T-helper 9 cell (primary cell): Measurements from ENCODE around the gene GOLIM4.
"Not testable (repeated sequence)": the region's sequence is repeated elsewhere in the genome, so short reads cannot be mapped to it uniquely, and the experiment has no call there.

Experiments used
- DNase-seq: peaks from one replicate; pipeline ENCODE4 v3.0.0-alpha.2; 2020

GOLIM4 gene

GRCh38 chr3:168047190-168047795 is 48.4 kb downstream of the GOLIM4 start:
- no peak for DNase-seq

GRCh38 chr3:168044049-168044448 is 51.7 kb downstream of the GOLIM4 start:
- no peak for DNase-seq

- no peak for DNase-seq
Measured at GRCh38 chr3:168040607-168041208, 55.0 kb downstream of the GOLIM4 start.

GRCh38 chr3:168037020-168037419 is 58.7 kb downstream of the GOLIM4 start:
- no peak for DNase-seq

GRCh38 chr3:168036619-168037018 is 59.1 kb downstream of the GOLIM4 start:
- no peak for DNase-seq

- no peak for DNase-seq
Measured at GRCh38 chr3:168034152-168034928, 61.4 kb downstream of the GOLIM4 start.

GRCh38 chr3:168030577-168030976 is 65.1 kb downstream of the GOLIM4 start:
- no peak for DNase-seq

GRCh38 chr3:168029705-168030104 is 66.0 kb downstream of the GOLIM4 start:
- DNase-seq = no peak

- DNase-seq = no peak
Measured at GRCh38 chr3:168028086-168028485, 67.6 kb downstream of the GOLIM4 start.

- DNase-seq = no peak
Measured at GRCh38 chr3:168026764-168027163, 69.0 kb downstream of the GOLIM4 start.

GRCh38 chr3:168025076-168025475 is 70.6 kb downstream of the GOLIM4 start:
- no peak for DNase-seq

GRCh38 chr3:168024537-168024941 is 71.2 kb downstream of the GOLIM4 start:
- no peak for DNase-seq

GRCh38 chr3:168021737-168022450 is 73.8 kb downstream of the GOLIM4 start:
- no peak for DNase-seq

GRCh38 chr3:168011280-168011679 is 84.4 kb downstream of the GOLIM4 start:
- DNase-seq = not testable (repeated sequence)

GRCh38 chr3:168006584-168006983 is 89.1 kb downstream of the GOLIM4 start:
- DNase-seq = no peak

- DNase-seq = no peak
Measured at GRCh38 chr3:168003911-168004310, 91.8 kb downstream of the GOLIM4 start.

- DNase-seq = no peak
Measured at GRCh38 chr3:168002786-168003368, 92.8 kb downstream of the GOLIM4 start.

GRCh38 chr3:168001244-168001643 is 94.5 kb downstream of the GOLIM4 start:
- DNase-seq = no peak

GRCh38 chr3:167998253-167998652 is 97.5 kb downstream of the GOLIM4 start:
- DNase-seq = no peak

GRCh38 chr3:167996514-167996913 is 99.2 kb downstream of the GOLIM4 start:
- no peak for DNase-seq

GRCh38 chr3:167992381-167992780 is 103.3 kb downstream of the GOLIM4 start:
- DNase-seq = no peak

GRCh38 chr3:167991213-167991612 is 104.5 kb downstream of the GOLIM4 start:
- no peak for DNase-seq

- DNase-seq = no peak
Measured at GRCh38 chr3:167989999-167990398, 105.7 kb downstream of the GOLIM4 start.
